HL-60 (cell line): Measurements from ENCODE around the gene TET2.
A peak's percentile ranks its signal among the peaks of the same experiment; 100 is the strongest.

Experiments
- DNase-seq, 2 experiments: peaks; one replicate each; pipeline ENCODE4 v3.0.0-alpha.2; 2010 to 2020; ENCODE audit warnings: low read depth in 1 of 2, low spot score in 1 of 2
- H3K27ac ChIP-seq: fragments of 250-450 bp; sonication (Bioruptor Pico); replicated peaks from 2 replicates; pipeline ENCODE4 v1.5.1; 2020; ENCODE audit warnings: mild to moderate bottlenecking, moderate library complexity
- H3K27me3 ChIP-seq: fragments of 250-450 bp; sonication (Bioruptor Pico); 2 replicates; pipeline ENCODE4 v1.5.1; 2021; ENCODE audit warnings: mild to moderate bottlenecking, moderate library complexity; ENCODE audit not compliant: insufficient read depth, poor library complexity, severe bottlenecking
- H3K4me3 ChIP-seq: replicated peaks from 2 replicates; pipeline ENCODE4 v1.5.1; 2011; ENCODE audit warnings: mild to moderate bottlenecking, control low read depth, low read length; ENCODE audit not compliant: insufficient read depth
- CTCF ChIP-seq: IDR thresholded peaks from one replicate; pipeline ENCODE4 v1.5.1; 2011; ENCODE audit warnings: low read length, control low read depth, inconsistent platforms; ENCODE audit not compliant: insufficient read depth
- GABPA ChIP-seq: IDR thresholded peaks from 2 replicates; pipeline ENCODE4 v1.6.1; 2012; ENCODE audit warnings: low read depth
- POLR2AphosphoS5 ChIP-seq: IDR thresholded peaks from 2 replicates; pipeline ENCODE4 v1.6.1; 2012; ENCODE audit warnings: low read depth
- REST ChIP-seq: IDR thresholded peaks from 2 replicates; pipeline ENCODE4 v1.6.1; 2012; ENCODE audit warnings: low read depth; ENCODE audit not compliant: insufficient replicate concordance
- SPI1 ChIP-seq: IDR thresholded peaks from 2 replicates; pipeline ENCODE4 v1.6.1; 2012; ENCODE audit warnings: low read depth, mild to moderate bottlenecking, borderline replicate concordance

TET2 gene

GRCh38 chr4:105107095-105107856 is 39.4 kb upstream of the TET2 start:
- no peaks in the 10 kb centered on the region for H3K27me3 ChIP-seq
- H3K27ac ChIP-seq: no peak overlapping the region
- no peak overlapping the region for H3K4me3 ChIP-seq
- DNase-seq: no peak
- TF ChIP-seq REST (no peak), CTCF (no peak), GABPA (no peak), POLR2AphosphoS5 (no peak), SPI1 (peak; percentile 33; the same call in 1 of the 2 replicates)

- Histone ChIP-seq H3K27me3 (no peaks in the 10 kb centered on the region), H3K4me3 (no peak overlapping the region), H3K27ac (no peak overlapping the region)
- TF ChIP-seq SPI1 (no peak), REST (no peak)
- DNase-seq: no peak
These were observed 37.7 kb upstream of the TET2 start for GRCh38 chr4:105108971-105109370.

- no peak overlapping the region for H3K4me3 ChIP-seq
- no peaks in the 10 kb centered on the region for H3K27me3 ChIP-seq
- no peak for DNase-seq
- H3K27ac ChIP-seq: peak overlapping the region; percentile 81
- TF ChIP-seq GABPA (no peak), SPI1 (no peak), CTCF (no peak), REST (no peak)
These were observed 34.4 kb upstream of the TET2 start for GRCh38 chr4:105112274-105112673.

GRCh38 chr4:105113800-105114199 is 32.9 kb upstream of the TET2 start:
- Histone ChIP-seq H3K27me3 (no peaks in the 10 kb centered on the region), H3K4me3 (no peak overlapping the region), H3K27ac (peak overlapping the region; percentile 81)
- DNase-seq: peak; percentile 67 to 90
- TF ChIP-seq SPI1 (peak; percentile 44; the same call in 1 of the 2 replicates), CTCF (no peak)
